ENCODE measurements around the gene CNOT6L. TPM values are rescaled to one million over a fixed set of nuclear protein-coding genes. Genes with fewer than 3 reads are reported as not detected.

Gene CNOT6L
- total and polyA plus RNA-seq, 10 donors, result 7.0 to 122 (median 81.6) TPM

GRCh38 chr4:77861495-77861894, 42.3 kb upstream of the CNOT6L start:
- intact Hi-C loops (cut with DNase I; ENCODE audit: low total_unique reads), result loop anchor here (5.0 kb wide), 1 partner anchor 44 kb away; the partner anchor contains the start of gene CNOT6L
- TF ChIP-seq POLR2AphosphoS5 (IDR thresholded peaks at IDR 0.05) (no peak), POLR2A (IDR thresholded peaks at IDR 0.05) (no peak)
- TF ChIP-seq, protein P1, sequence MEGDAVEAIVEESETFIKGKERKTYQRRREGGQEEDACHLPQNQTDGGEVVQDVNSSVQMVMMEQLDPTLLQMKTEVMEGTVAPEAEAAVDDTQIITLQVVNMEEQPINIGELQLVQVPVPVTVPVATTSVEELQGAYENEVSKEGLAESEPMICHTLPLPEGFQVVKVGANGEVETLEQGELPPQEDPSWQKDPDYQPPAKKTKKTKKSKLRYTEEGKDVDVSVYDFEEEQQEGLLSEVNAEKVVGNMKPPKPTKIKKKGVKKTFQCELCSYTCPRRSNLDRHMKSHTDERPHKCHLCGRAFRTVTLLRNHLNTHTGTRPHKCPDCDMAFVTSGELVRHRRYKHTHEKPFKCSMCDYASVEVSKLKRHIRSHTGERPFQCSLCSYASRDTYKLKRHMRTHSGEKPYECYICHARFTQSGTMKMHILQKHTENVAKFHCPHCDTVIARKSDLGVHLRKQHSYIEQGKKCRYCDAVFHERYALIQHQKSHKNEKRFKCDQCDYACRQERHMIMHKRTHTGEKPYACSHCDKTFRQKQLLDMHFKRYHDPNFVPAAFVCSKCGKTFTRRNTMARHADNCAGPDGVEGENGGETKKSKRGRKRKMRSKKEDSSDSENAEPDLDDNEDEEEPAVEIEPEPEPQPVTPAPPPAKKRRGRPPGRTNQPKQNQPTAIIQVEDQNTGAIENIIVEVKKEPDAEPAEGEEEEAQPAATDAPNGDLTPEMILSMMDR (IDR thresholded peaks at IDR 0.05 in 8 of 11, conservative IDR thresholded peaks at IDR 0.05 in 3 of 11), result no peak
- H3K36me3 ChIP-seq, result peaks cover 0 to 17% (median 2%) of the 10 kb centered on the region in 6 donors
- H3K4me3 ChIP-seq, result peak overlapping the region in 3 of 8 donors; percentile 59 to 78 (median 74)
- peaks cover 14 to 78% (median 46%) of the 10 kb centered on the region in 6 donors for H3K4me1 ChIP-seq
- no peak for DNase-seq
- H3K27ac ChIP-seq, result peak overlapping the region; percentile 51 to 99 (median 96)
- WGBS, 5 donors, result 62 to 82% (median 76%) methylated on average over 1 of the region's 1 CpG
- H3K9me3 ChIP-seq, result no peaks in the 10 kb centered on the region
- no peaks in the 10 kb centered on the region for H3K27me3 ChIP-seq (replicated peaks in 1 of 7)

- WGBS, 5 donors, result 95 to 100% (median 98%) methylated on average over 3 of the region's 3 CpGs
- no peaks in the 10 kb centered on the region for H3K27me3 ChIP-seq (replicated peaks in 1 of 7)
- TF ChIP-seq POLR2AphosphoS5 (IDR thresholded peaks at IDR 0.05), result no peak
- peak overlapping the region in 3 of 8 donors; percentile 94 to 97 (median 96) for H3K27ac ChIP-seq
- intact Hi-C loops (cut with DNase I; ENCODE audit: low total_unique reads), result no loop called here
- peaks cover 14 to 80% (median 54%) of the 10 kb centered on the region in 6 donors for H3K4me1 ChIP-seq
- H3K36me3 ChIP-seq, result no peaks in the 10 kb centered on the region
- no peaks in the 10 kb centered on the region for H3K9me3 ChIP-seq
- no peak for DNase-seq
- H3K4me3 ChIP-seq, result no peak overlapping the region
Measured at GRCh38 chr4:77859256-77859655, 40.1 kb upstream of the CNOT6L start.

GRCh38 chr4:77856152-77856551, 37.0 kb upstream of the CNOT6L start:
- H3K27me3 ChIP-seq (replicated peaks in 1 of 7), result no peaks in the 10 kb centered on the region
- intact Hi-C loops (cut with DNase I; ENCODE audit: low total_unique reads), result no loop called here
- TF ChIP-seq POLR2AphosphoS5 (IDR thresholded peaks at IDR 0.05), result no peak
- no peak for TF ChIP-seq POLR2A (IDR thresholded peaks at IDR 0.05)
- TF ChIP-seq, protein P1 (IDR thresholded peaks at IDR 0.05 in 8 of 11, conservative IDR thresholded peaks at IDR 0.05 in 3 of 11), result no peak
- no peaks in the 10 kb centered on the region for H3K36me3 ChIP-seq
- 69 to 87% (median 80%) methylated on average over 1 of the region's 1 CpG for WGBS, 5 donors
- no peaks in the 10 kb centered on the region for H3K9me3 ChIP-seq
- no peak overlapping the region for H3K4me3 ChIP-seq
- H3K4me1 ChIP-seq, result peaks cover 5 to 77% (median 53%) of the 10 kb centered on the region in 6 donors
- peak overlapping the region; percentile 50 to 94 (median 80) for H3K27ac ChIP-seq
- no peak for DNase-seq

DNA sequence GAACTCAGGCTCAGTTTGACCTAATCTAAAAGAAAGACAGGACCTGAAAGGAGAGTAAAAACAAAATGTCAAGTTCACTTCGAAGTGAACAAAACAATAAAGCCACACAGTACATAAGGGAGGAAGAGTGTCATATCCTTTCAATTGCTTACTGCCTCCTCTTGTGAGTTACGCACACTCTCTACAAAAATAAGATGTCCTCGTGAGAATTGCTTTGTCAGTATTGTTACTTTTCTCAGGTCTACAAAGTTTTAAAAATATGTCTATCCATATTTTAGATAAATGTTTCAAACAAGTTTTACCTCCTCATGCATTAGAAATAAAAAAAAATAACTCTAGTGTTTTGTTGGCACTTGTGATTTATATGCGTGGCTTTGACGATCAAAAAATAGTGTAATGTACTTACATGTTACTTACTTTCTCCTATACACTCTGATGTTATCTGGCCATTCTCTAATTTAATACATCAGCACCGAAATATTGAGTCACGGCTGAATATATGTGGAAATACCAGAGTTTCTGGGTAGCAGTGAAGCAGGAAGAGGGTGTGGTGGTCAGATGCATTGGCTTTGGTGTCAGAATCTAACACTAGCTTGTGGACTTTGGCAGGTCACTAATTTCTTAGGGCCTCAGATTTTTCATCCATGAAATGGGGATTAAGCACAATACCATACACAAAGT, 35.4 kb upstream of the CNOT6L start:
- TF ChIP-seq POLR2AphosphoS5 (IDR thresholded peaks at IDR 0.05), result peak in 2 of 3 donors; percentile 22 to 34
- TF ChIP-seq POLR2A (IDR thresholded peaks at IDR 0.05), result peak in 1 of 3 donors; percentile 3
- TF ChIP-seq, protein P1 (IDR thresholded peaks at IDR 0.05 in 8 of 11, conservative IDR thresholded peaks at IDR 0.05 in 3 of 11), result no peak
- peak overlapping the region; percentile 67 to 94 (median 84) for H3K27ac ChIP-seq
- H3K36me3 ChIP-seq, result no peaks in the 10 kb centered on the region
- WGBS, 5 donors, result 17 to 35% (median 25%) methylated on average over 7 of the region's 7 CpGs
- H3K4me1 ChIP-seq, result peaks cover 5 to 72% (median 50%) of the 10 kb centered on the region in 6 donors
- no peaks in the 10 kb centered on the region for H3K27me3 ChIP-seq (replicated peaks in 1 of 7)
- no peak for DNase-seq
- peak overlapping the region in 1 of 8 donors; percentile 3 for H3K4me3 ChIP-seq
- no peaks in the 10 kb centered on the region for H3K9me3 ChIP-seq
- intact Hi-C loops (cut with DNase I; ENCODE audit: low total_unique reads), result no loop called here

Measured in spleen (tissue), 11 donors.